Uterus (tissue), 4 donors: Measurements from ENCODE around the gene TTC16. TPM values are rescaled to one million over a fixed set of nuclear protein-coding genes. Genes with fewer than 3 reads are reported as not detected.

Experiments
- DNase-seq, 2 donors: peaks; one replicate each; pipeline ENCODE4 v3.0.0-alpha.2; 2019 to 2020
- H3K27ac ChIP-seq, 2 donors: fragments of 200-600 bp; sonication (generic); 1 replicate in 1 of 2; 2 replicates in 1 of 2; pipeline ENCODE4 v1.5.1; 2016 to 2018
- H3K27me3 ChIP-seq, 2 donors: fragments of 200-600 bp; sonication (generic); one replicate each; pipeline ENCODE4 v1.5.1; 2018 to 2019; ENCODE audit warnings: control low read depth in 1 of 2
- H3K36me3 ChIP-seq, 2 donors: fragments of 200-600 bp; sonication (generic); one replicate each; pipeline ENCODE4 v1.5.1; 2019; ENCODE audit warnings: control low read depth in 1 of 2
- H3K4me1 ChIP-seq, 2 donors: fragments of 200-600 bp; sonication (generic); one replicate each; pipeline ENCODE4 v1.5.1; 2018 to 2019; ENCODE audit warnings: control low read depth in 1 of 2
- H3K4me3 ChIP-seq, 2 donors: fragments of 200-600 bp; sonication (generic); 1 replicate in 1 of 2; 2 replicates in 1 of 2; pipeline ENCODE4 v1.5.1; 2018 to 2019; ENCODE audit warnings: mild to moderate bottlenecking in 1 of 2
- H3K9me3 ChIP-seq, 2 donors: fragments of 200-600 bp; sonication (generic); one replicate each; pipeline ENCODE4 v1.5.1; 2019; ENCODE audit warnings: control low read depth in 1 of 2
- POLR2A ChIP-seq, 2 donors: fragments of 450-650 bp; IDR thresholded peaks; one replicate each; pipeline ENCODE4 v1.6.1; 2016; ENCODE audit warnings: antibody characterized with exemption in 2 of 2, mild to moderate bottlenecking in 1 of 2, moderate library complexity in 1 of 2
- intact Hi-C: fragments of 100-400 bp; cut with DNase I; formaldehyde crosslinking; loops from one replicate; pipeline ENCODE4 v1.15.1; 2023; ENCODE audit warnings: low total_unique reads
- total RNA-seq, 4 donors: library from RNA; depleted of rRNA in 3 of 4; stranded (reverse); fragments of >200 nt in 3 of 4; gene quantifications; one replicate each; pipeline versions ENCODE4 v1.1.0 to v1.2.4, GENCODE V29; 2014 to 2023
- TF ChIP-seq, protein P1 (sequence below), 4 experiments: fragments of 200-600 bp in 2 of 4; fragments of 450-650 bp in 2 of 4; sonication (generic) in 2 of 4; IDR thresholded peaks; one replicate each; pipeline ENCODE4 v1.5.1; 2016 to 2019; ENCODE audit warnings: antibody characterized with exemption in 4 of 4, mild to moderate bottlenecking in 2 of 4, moderate library complexity in 1 of 4
- donor health status: DM: yes; HTN: yes; CAD: no.

The TTC16 gene, protein sequence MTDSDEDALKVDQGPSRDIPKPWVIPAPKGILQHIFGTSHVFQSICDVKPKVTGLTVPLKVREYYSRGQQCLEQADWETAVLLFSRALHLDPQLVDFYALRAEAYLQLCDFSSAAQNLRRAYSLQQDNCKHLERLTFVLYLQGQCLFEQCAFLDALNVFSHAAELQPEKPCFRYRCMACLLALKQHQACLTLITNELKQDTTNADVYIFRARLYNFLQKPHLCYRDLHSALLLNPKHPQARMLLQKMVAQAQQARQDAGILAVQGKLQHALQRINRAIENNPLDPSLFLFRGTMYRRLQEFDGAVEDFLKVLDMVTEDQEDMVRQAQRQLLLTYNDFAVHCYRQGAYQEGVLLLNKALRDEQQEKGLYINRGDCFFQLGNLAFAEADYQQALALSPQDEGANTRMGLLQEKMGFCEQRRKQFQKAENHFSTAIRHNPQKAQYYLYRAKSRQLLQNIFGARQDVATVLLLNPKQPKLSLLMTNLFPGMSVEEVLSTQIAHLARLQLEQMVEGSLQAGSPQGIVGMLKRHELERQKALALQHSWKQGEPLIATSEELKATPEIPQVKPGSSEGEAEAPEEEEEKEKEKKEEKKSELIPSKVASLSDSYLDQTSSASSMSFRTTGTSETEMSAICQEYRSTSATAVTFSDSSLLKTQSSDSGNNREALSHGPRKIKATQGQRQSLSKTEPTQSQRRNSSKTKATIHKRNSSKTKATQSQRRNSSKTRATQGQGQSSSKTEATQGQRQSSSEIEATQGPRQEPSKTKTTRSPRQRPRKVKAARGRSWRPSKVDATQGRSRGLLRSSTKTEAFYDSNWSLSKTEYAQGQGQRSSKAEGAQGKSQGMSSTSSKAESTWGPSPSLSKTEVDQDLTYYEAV
- 10 to 100 TPM in 1 of 4 donors, under 1 TPM in 2, not detected in 1; 0.48 to 12.6 (median 0.67) TPM for total RNA-seq

- intact Hi-C loops: no loop called here
- H3K9me3 ChIP-seq: no peaks in the 10 kb centered on the region
- peak; percentile 97 for DNase-seq
These were observed at the start of gene TTC16, which contains the start of gene PTRH1 for GRCh38 chr9:127715470-127716337. TSS of gene TTC16 (plus strand) at chr9:127716079. CDS start at chr9:127716146, 67 bp downstream. TSS of gene PTRH1 (minus strand) at chr9:127715663. CDS start at chr9:127715639, 24 bp downstream.

DNA sequence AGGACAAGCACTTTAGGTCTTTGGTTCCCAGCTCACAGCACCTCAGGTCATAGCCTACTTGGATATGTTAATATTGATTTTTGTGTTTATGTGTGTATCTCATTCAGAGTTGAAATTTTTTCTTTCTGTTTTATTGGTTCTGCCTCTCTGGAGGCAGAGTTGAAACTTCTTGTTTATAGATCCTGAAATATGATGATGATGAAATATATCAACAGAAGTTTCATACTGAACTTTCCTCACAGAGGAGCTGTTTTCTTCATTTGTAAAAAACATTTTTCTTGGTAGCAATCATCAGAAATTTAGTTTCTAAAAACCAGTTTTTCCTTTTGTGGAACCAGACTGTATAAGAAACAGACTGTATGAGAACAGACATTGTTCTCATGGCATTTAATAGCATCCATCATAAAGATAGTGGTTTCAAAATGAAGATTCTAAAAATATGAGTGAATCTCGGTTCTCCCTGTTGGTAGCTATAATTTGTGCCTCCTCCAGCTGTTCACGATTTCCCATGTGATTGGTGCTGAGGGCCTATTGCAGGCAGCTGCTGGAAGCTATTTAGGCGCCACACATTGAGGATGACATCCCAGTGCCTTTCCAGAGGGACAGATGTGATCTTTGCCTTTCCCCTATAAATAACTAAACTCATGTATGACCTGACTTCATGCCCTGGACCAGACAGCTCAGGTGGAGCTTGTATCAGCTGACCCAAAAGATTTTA lies 48.6 kb upstream of the TTC16 start:
- no peaks in the 10 kb centered on the region for H3K9me3 ChIP-seq
- H3K27ac ChIP-seq: no peak overlapping the region
- no peak for TF ChIP-seq POLR2A (IDR thresholded peaks at IDR 0.05)
- TF ChIP-seq, protein P1, sequence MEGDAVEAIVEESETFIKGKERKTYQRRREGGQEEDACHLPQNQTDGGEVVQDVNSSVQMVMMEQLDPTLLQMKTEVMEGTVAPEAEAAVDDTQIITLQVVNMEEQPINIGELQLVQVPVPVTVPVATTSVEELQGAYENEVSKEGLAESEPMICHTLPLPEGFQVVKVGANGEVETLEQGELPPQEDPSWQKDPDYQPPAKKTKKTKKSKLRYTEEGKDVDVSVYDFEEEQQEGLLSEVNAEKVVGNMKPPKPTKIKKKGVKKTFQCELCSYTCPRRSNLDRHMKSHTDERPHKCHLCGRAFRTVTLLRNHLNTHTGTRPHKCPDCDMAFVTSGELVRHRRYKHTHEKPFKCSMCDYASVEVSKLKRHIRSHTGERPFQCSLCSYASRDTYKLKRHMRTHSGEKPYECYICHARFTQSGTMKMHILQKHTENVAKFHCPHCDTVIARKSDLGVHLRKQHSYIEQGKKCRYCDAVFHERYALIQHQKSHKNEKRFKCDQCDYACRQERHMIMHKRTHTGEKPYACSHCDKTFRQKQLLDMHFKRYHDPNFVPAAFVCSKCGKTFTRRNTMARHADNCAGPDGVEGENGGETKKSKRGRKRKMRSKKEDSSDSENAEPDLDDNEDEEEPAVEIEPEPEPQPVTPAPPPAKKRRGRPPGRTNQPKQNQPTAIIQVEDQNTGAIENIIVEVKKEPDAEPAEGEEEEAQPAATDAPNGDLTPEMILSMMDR (IDR thresholded peaks at IDR 0.05): no peak
- H3K36me3 ChIP-seq: no peaks in the 10 kb centered on the region
- no peak overlapping the region for H3K4me3 ChIP-seq
- DNase-seq: no peak
- intact Hi-C loops: no loop called here
- no peaks in the 10 kb centered on the region for H3K4me1 ChIP-seq
- H3K27me3 ChIP-seq: no peaks in the 10 kb centered on the region

More at GRCh38 chr9:127715470-127716337, at the start of gene TTC16, which contains the start of gene PTRH1:
- Histone ChIP-seq H3K36me3 (no peaks in the 10 kb centered on the region), H3K4me1 (no peaks in the 10 kb centered on the region), H3K4me3 (peak within 1 kb of the TSS; percentile 61 to 74), H3K27ac (peak within 1 kb of the TSS; percentile 38 to 86), H3K27me3 (no peaks in the 10 kb centered on the region)
- peak in 1 of 2 donors; percentile 59 for TF ChIP-seq POLR2A (IDR thresholded peaks at IDR 0.05)
- TF ChIP-seq, protein P1 (IDR thresholded peaks at IDR 0.05): no peak

- H3K4me3 ChIP-seq: no peak overlapping the region
- H3K9me3 ChIP-seq: no peaks in the 10 kb centered on the region
- intact Hi-C loops: no loop called here
- no peaks in the 10 kb centered on the region for H3K27me3 ChIP-seq
- no peak for DNase-seq
- TF ChIP-seq, protein P1 (IDR thresholded peaks at IDR 0.05): no peak
- TF ChIP-seq POLR2A (IDR thresholded peaks at IDR 0.05): no peak
- H3K27ac ChIP-seq: no peak overlapping the region
- H3K36me3 ChIP-seq: no peaks in the 10 kb centered on the region
- H3K4me1 ChIP-seq: no peaks in the 10 kb centered on the region
These were observed 48.0 kb upstream of the TTC16 start for GRCh38 chr9:127667906-127668305.

DNA sequence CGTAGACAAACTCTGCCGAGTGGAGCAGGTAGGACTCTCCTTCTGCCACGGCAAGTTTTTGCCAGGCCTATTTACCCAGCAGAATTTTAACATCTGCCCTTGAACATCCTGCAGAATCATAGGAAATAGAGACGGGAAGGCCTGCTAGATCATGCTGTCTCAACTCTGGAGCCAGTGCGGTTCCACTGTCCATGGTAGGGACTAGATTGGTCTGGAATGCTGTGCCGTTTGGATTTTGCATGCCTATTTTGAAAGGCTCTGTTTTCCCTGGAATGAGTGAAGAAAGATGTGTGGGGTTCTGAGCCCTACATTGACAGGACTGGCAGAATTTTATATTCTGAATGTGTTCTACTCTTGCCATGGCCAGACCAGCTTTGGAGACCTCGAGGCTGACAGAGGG lies 42.6 kb upstream of the TTC16 start:
- TF ChIP-seq, protein P1 (IDR thresholded peaks at IDR 0.05): no peak
- no peak for TF ChIP-seq POLR2A (IDR thresholded peaks at IDR 0.05)
- DNase-seq: no peak
- no peaks in the 10 kb centered on the region for H3K36me3 ChIP-seq

More for the DNA sequence above, 42.6 kb upstream of the TTC16 start:
- Histone ChIP-seq H3K27me3 (no peaks in the 10 kb centered on the region), H3K27ac (no peak overlapping the region), H3K4me3 (no peak overlapping the region), H3K4me1 (no peaks in the 10 kb centered on the region), H3K9me3 (no peaks in the 10 kb centered on the region)
- intact Hi-C loops: no loop called here
